K562 (cell line): ENCODE results near the gene SCRN2. TPM values are rescaled to one million over a fixed set of nuclear protein-coding genes. Genes with fewer than 3 reads are reported as not detected.
A peak's percentile ranks its signal among the peaks of the same experiment; 100 is the strongest.

Experiments used
- ATAC-seq: fragments of 200-7000 bp; cut with Tn5 transposase; 3 replicates; pipeline ENCODE4 v1.9.1; 2020; ENCODE audit warnings: moderate library complexity
- BruUV-seq: library from RNA; stranded (reverse); fragments of 400-500 nt; replicated peaks from 2 replicates; lab custom pipeline; 2021; lab: Mats Ljungman, UMichigan
- CTCF ChIA-PET: fragments of 300-600 bp; formaldehyde crosslinking; extraction: SDS; loops from one replicate; lab custom pipeline; 2021; ENCODE audit warnings: low intra/inter-chr PET ratio; lab: Yijun Ruan, JAX
- POLR2A ChIA-PET: fragments of 300-600, 350-650 bp; sonication (Branson Sonifier 250); formaldehyde crosslinking; extraction: SDS; loops from one replicate; lab custom pipeline; 2021; ENCODE audit warnings: antibody characterized with exemption, inconsistent platforms; lab: Yijun Ruan, JAX
- DNase-seq, 4 experiments: peaks; one replicate each; pipeline versions ENCODE4 v3.0.0 to v3.0.0-alpha.2; 2011 to 2018; ENCODE audit warnings: low spot score in 3 of 4, mixed read lengths in 3 of 4; ENCODE audit errors: extremely low read depth in 1 of 4
- FAIRE-seq: peaks from 2 replicates; lab custom pipeline; 2011; peaks lifted over from hg19 to GRCh38; lab: Jason Lieb, UNC
- H2AFZ ChIP-seq: 2 replicates; pipeline ENCODE4 v1.6.0; 2011; ENCODE audit warnings: low read depth, low read length, control low read depth, inconsistent platforms
- H3K27ac ChIP-seq: fragments of 200-600 bp; 3 replicates; pipeline ENCODE4 v1.8.0; 2011; ENCODE audit warnings: low read depth, mild to moderate bottlenecking, control low read depth, inconsistent platforms, low read length, moderate library complexity, mixed read lengths; ENCODE audit errors: extremely low read depth
- H3K27me3 ChIP-seq, 2 experiments: fragments of 300-600 bp in 1 of 2; 2 replicates in 1 of 2; 3 replicates in 1 of 2; pipeline versions ENCODE4 v1.6.0 to v1.8.0; 2011; ENCODE audit warnings: inconsistent platforms in 2 of 2, low read length in 2 of 2, mild to moderate bottlenecking in 1 of 2, mixed read lengths in 1 of 2, moderate library complexity in 1 of 2; ENCODE audit not compliant: control insufficient read depth in 2 of 2, insufficient read depth in 2 of 2
- H3K36me3 ChIP-seq: fragments of 300-600 bp; 3 replicates; pipeline ENCODE4 v1.8.0; 2011; ENCODE audit warnings: mild to moderate bottlenecking, low read length, inconsistent platforms; ENCODE audit not compliant: control insufficient read depth, insufficient read depth
- H3K4me1 ChIP-seq, 2 experiments: fragments of 200-600 bp in 1 of 2; replicated peaks in 1 of 2; 2 replicates in 1 of 2; 3 replicates in 1 of 2; pipeline versions ENCODE4 v1.5.1 to v1.8.0; 2011; ENCODE audit warnings: inconsistent platforms in 2 of 2, low read length in 2 of 2, mild to moderate bottlenecking in 1 of 2, mixed read lengths in 1 of 2, moderate library complexity in 1 of 2; ENCODE audit not compliant: control insufficient read depth in 2 of 2, insufficient read depth in 2 of 2
- H3K4me2 ChIP-seq: 2 replicates; pipeline ENCODE4 v1.6.1; 2011; ENCODE audit warnings: low read length, control low read depth, inconsistent platforms, mixed read lengths; ENCODE audit not compliant: insufficient read depth
- H3K4me3 ChIP-seq: fragments of 200-600 bp; sonication (generic), shearing (Covaris generic); 2 replicates; pipeline ENCODE4 v1.5.1; 2016; ENCODE audit warnings: control low read depth, inconsistent platforms
- H3K79me2 ChIP-seq: fragments of 200-600 bp; 3 replicates; pipeline ENCODE4 v1.8.0; 2011; ENCODE audit warnings: low read length, inconsistent platforms; ENCODE audit not compliant: control insufficient read depth, insufficient read depth
- H3K9ac ChIP-seq, 2 experiments: 2 replicates each; pipeline versions ENCODE4 v1.6.0 to v1.6.1; 2011; ENCODE audit warnings: low read depth in 2 of 2, low read length in 2 of 2, control low read depth in 1 of 2, inconsistent platforms in 1 of 2, mild to moderate bottlenecking in 1 of 2, mixed read lengths in 1 of 2; ENCODE audit not compliant: insufficient read depth in 1 of 2
- H3K9me1 ChIP-seq: one replicate; pipeline ENCODE4 v1.6.0; 2011; ENCODE audit warnings: inconsistent platforms, mild to moderate bottlenecking, low read length, moderate library complexity; ENCODE audit not compliant: control insufficient read depth, insufficient read depth
- H3K9me3 ChIP-seq: replicated peaks from 2 replicates; pipeline ENCODE4 v1.5.1; 2011; ENCODE audit warnings: low read depth, low read length, inconsistent platforms; ENCODE audit not compliant: control insufficient read depth, insufficient read depth
- H4K20me1 ChIP-seq: replicated peaks from 2 replicates; pipeline ENCODE4 v1.6.1; 2011; ENCODE audit warnings: low read length, inconsistent platforms, mixed read lengths; ENCODE audit not compliant: control insufficient read depth, insufficient read depth
- ARID3B ChIP-seq: fragments of 250-450 bp; sonication (Bioruptor Pico); IDR thresholded peaks from 2 replicates; pipeline ENCODE4 v1.4.0; 2020; ENCODE audit warnings: borderline replicate concordance
- C11orf30 ChIP-seq: fragments of 450-650 bp; IDR thresholded peaks from 2 replicates; pipeline ENCODE4 v1.6.1; 2016; ENCODE audit warnings: low read depth, mild to moderate bottlenecking
- ESRRA ChIP-seq: fragments of 450-650 bp; IDR thresholded peaks from 2 replicates; pipeline ENCODE4 v1.6.1; 2014; ENCODE audit warnings: low read depth, mild to moderate bottlenecking, moderate library complexity, borderline replicate concordance
- POLR2B ChIP-seq: fragments of 450-650 bp; IDR thresholded peaks from 2 replicates; pipeline ENCODE4 v1.6.1; 2018; ENCODE audit warnings: low read depth; ENCODE audit not compliant: partially characterized antibody
- ZFP36 ChIP-seq: fragments of 150-350 bp; IDR thresholded peaks from 2 replicates; pipeline ENCODE4 v1.6.1; 2018; ENCODE audit warnings: low read length, low read depth; ENCODE audit not compliant: partially characterized antibody
- ZNF311 ChIP-seq: fragments of 250-450 bp; sonication (Bioruptor Pico); IDR thresholded peaks from 2 replicates; pipeline ENCODE4 v1.4.0; 2020; ENCODE audit warnings: mild to moderate bottlenecking, moderate library complexity
- ZNF316 ChIP-seq: fragments of 450-650 bp; IDR thresholded peaks from 2 replicates; pipeline ENCODE4 v1.6.1; 2016
- WGBS: fragments of 100-300 bp; shearing (Covaris generic); methylation state at CpG from one replicate; pipeline ENCODE4 v1.1.6; 2016; ENCODE audit warnings: low coverage, mixed read lengths; ENCODE audit not compliant: insufficient coverage; ENCODE audit errors: missing lambda C conversion rate; 5-methylcytosine and 5-hydroxymethylcytosine counted together
- in situ Hi-C: fragments of 300-500 bp; cut with MboI; formaldehyde crosslinking; loops from 4 replicates; pipeline ENCODE4 v1.15.0; 2018; ENCODE audit warnings: inconsistent platforms, mixed read lengths
- intact Hi-C: fragments of 100-400 bp; cut with micrococcal nuclease; formaldehyde crosslinking; loops from 2 replicates; pipeline ENCODE4 v1.14.2; 2022
- polyA plus RNA-seq, 8 experiments: library from polyadenylated mRNA; depleted of rRNA in 4 of 8; stranded (reverse) in 5 of 8; unstranded in 3 of 8; fragments of >200 nt; fragmentation: Nextera tagmentation in 2 of 8; fragmentation: Illumina TruSeq in 1 of 8; extraction: Ambion mirVana in 2 of 8; extraction: Trizol in 1 of 8; gene quantifications; 2 replicates each; pipeline versions ENCODE4 v1.2.1 to v1.2.3, GENCODE V29; 2011 to 2014; ENCODE audit warnings: inconsistent platforms in 1 of 8, missing spikeins in 1 of 8
- total RNA-seq, 7 experiments: library from RNA; depleted of rRNA in 6 of 7; stranded (reverse); fragments of >200 nt in 6 of 7; fragmentation: Illumina TruSeq in 2 of 7; extraction: Trizol in 2 of 7; gene quantifications; 2 replicates each; pipeline versions ENCODE4 v1.2.1 to v1.2.3, GENCODE V29; 2011 to 2021; ENCODE audit warnings: low replicate concordance in 1 of 7

The SCRN2 gene
- total and polyA plus RNA-seq, 9 of the 15 experiments (the other 6 are each of a cell fraction or from before 2014, with no cell fraction given): 0.25 to 32.9 (median 13.6) TPM

GRCh38 chr17:47829870-47830269 is 11.2 kb downstream of the SCRN2 start:
- ATAC-seq: no peak
- Histone ChIP-seq H4K20me1 (0 out of 2 replicates have a peak, but pooled peaks cover 4% of the 10 kb centered on the region), H3K4me2 (peak overlapping the region; percentile 93), H3K4me3 (peak overlapping the region; percentile 61; the same call in 1 of the 2 replicates), H3K4me1 (peaks cover 15 to 27% of the 10 kb centered on the region in 2 experiments), H3K79me2 (peaks cover 30% of the 10 kb centered on the region), H3K9ac (peak overlapping the region; percentile 84 to 88; a peak in 3 of 4 replicates), H3K27ac (peak overlapping the region; percentile 82; the same call in 2 of the 3 replicates), H2AFZ (no peak overlapping the region), H3K36me3 (peaks cover 34% of the 10 kb centered on the region), H3K27me3 (no peaks in the 10 kb centered on the region), H3K9me3 (no peaks in the 10 kb centered on the region), H3K9me1 (no peaks in the 10 kb centered on the region)
- 72% methylated on average over 3 of the region's 3 CpGs for WGBS
- TF ChIP-seq ZNF316 (peak; percentile 76), C11orf30 (peak; percentile 28; the same call in 1 of the 2 replicates), ZFP36 (no peak), POLR2B (no peak)
- ChIA-PET POLR2A (interaction anchor here (1.8 kb wide), 1 partner anchor 8 kb away, joined by 28 read pairs; the partner anchor contains the start of gene OSBPL7), CTCF (no interaction called here)
- BruUV-seq: no TSS peak
- no peak for FAIRE-seq
- no peak for DNase-seq
- in situ Hi-C loops: no loop called here
- intact Hi-C loops: loop anchor here (5.0 kb wide), 1 partner anchor 53 kb away; no protein-coding TSS in a partner anchor

GRCh38 chr17:47823519-47823918 is 17.6 kb downstream of the SCRN2 start:
- H3K9me3 ChIP-seq: no peaks in the 10 kb centered on the region
- FAIRE-seq: no peak
- no peak overlapping the region for H3K27ac ChIP-seq
- H3K4me1 ChIP-seq: peaks cover 13 to 30% of the 10 kb centered on the region in 2 experiments
- CTCF ChIA-PET: no interaction called here
- no peak for DNase-seq
- H3K4me3 ChIP-seq: no peak overlapping the region
- POLR2A ChIA-PET: interaction anchor here (0.8 to 4.0 kb wide), 2 partner anchors 7 to 1535 kb away, joined by 3 to 28 read pairs; partner anchors contain the start of genes LRRC46 and MRPL10
- in situ Hi-C loops: no loop called here
- H2AFZ ChIP-seq: no peak overlapping the region
- H3K9me1 ChIP-seq: no peaks in the 10 kb centered on the region
- no peaks in the 10 kb centered on the region for H4K20me1 ChIP-seq
- H3K36me3 ChIP-seq: peaks cover 52% of the 10 kb centered on the region
- BruUV-seq: TSS peak; percentile 43
- H3K9ac ChIP-seq: no peak overlapping the region
- intact Hi-C loops: no loop called here
- H3K4me2 ChIP-seq: no peak overlapping the region
- TF ChIP-seq ARID3B (CRISPR knock-in tag) (no peak), ESRRA (peak; percentile 69), ZNF311 (CRISPR knock-in tag) (no peak)
- WGBS: 81% methylated on average over 4 of the region's 4 CpGs
- H3K79me2 ChIP-seq: peaks cover 13% of the 10 kb centered on the region
- H3K27me3 ChIP-seq: no peaks in the 10 kb centered on the region
- no peak for ATAC-seq
